HEK293 (cell line): ENCODE results near the gene RTN4IP1.
A peak's percentile ranks its signal among the peaks of the same experiment; 100 is the strongest.

ENCODE experiments used
- BCL11B ChIP-seq: fragments of 450-650 bp; formaldehyde crosslinking; IDR thresholded peaks from 2 replicates; pipeline ENCODE4 v1.5.1; 2016; ENCODE audit warnings: low read depth, missing biosample characterization, missing genetic modification characterization
- KLF1 ChIP-seq: fragments of 450-650 bp; formaldehyde crosslinking; IDR thresholded peaks from 2 replicates; pipeline ENCODE4 v1.5.1; 2016; ENCODE audit warnings: missing biosample characterization, missing genetic modification characterization
- KLF16 ChIP-seq: fragments of 450-650 bp; formaldehyde crosslinking; IDR thresholded peaks from 2 replicates; pipeline ENCODE4 v1.5.1; 2017; ENCODE audit warnings: missing biosample characterization, missing genetic modification characterization
- KLF7 ChIP-seq: fragments of 450-650 bp; formaldehyde crosslinking; IDR thresholded peaks from 2 replicates; pipeline ENCODE4 v1.5.1; 2016; ENCODE audit warnings: missing biosample characterization, missing genetic modification characterization, borderline replicate concordance
- MZF1 ChIP-seq: fragments of 450-650 bp; formaldehyde crosslinking; IDR thresholded peaks from 2 replicates; pipeline ENCODE4 v1.5.1; 2017; ENCODE audit warnings: missing biosample characterization, missing genetic modification characterization, borderline replicate concordance
- SALL2 ChIP-seq: fragments of 450-650 bp; formaldehyde crosslinking; IDR thresholded peaks from 2 replicates; pipeline ENCODE4 v1.5.0; 2017; ENCODE audit warnings: missing biosample characterization, mild to moderate bottlenecking, missing genetic modification characterization, borderline replicate concordance
- YY2 ChIP-seq: fragments of 450-650 bp; formaldehyde crosslinking; IDR thresholded peaks from 2 replicates; pipeline ENCODE4 v1.5.1; 2016; ENCODE audit warnings: missing biosample characterization, missing genetic modification characterization
- ZFP69B ChIP-seq: fragments of 450-650 bp; formaldehyde crosslinking; IDR thresholded peaks from 2 replicates; pipeline ENCODE4 v1.5.1; 2016; ENCODE audit warnings: missing biosample characterization, missing genetic modification characterization
- ZIC2 ChIP-seq: fragments of 450-650 bp; formaldehyde crosslinking; IDR thresholded peaks from 2 replicates; pipeline ENCODE4 v1.5.1; 2016; ENCODE audit warnings: missing biosample characterization, missing genetic modification characterization
- ZNF133 ChIP-seq: fragments of 450-650 bp; formaldehyde crosslinking; IDR thresholded peaks from 2 replicates; pipeline ENCODE4 v1.5.1; 2016; ENCODE audit warnings: missing biosample characterization, missing genetic modification characterization
- ZNF155 ChIP-seq: fragments of 450-650 bp; formaldehyde crosslinking; IDR thresholded peaks from 2 replicates; pipeline ENCODE4 v1.5.1; 2016; ENCODE audit warnings: missing biosample characterization, missing genetic modification characterization
- ZNF214 ChIP-seq: fragments of 450-650 bp; formaldehyde crosslinking; IDR thresholded peaks from 2 replicates; pipeline ENCODE4 v1.5.1; 2017; ENCODE audit warnings: missing biosample characterization, mild to moderate bottlenecking, missing genetic modification characterization, borderline replicate concordance
- ZNF223 ChIP-seq: fragments of 450-650 bp; formaldehyde crosslinking; IDR thresholded peaks from 2 replicates; pipeline ENCODE4 v1.5.1; 2016; ENCODE audit warnings: missing biosample characterization, missing genetic modification characterization
- ZNF24 ChIP-seq: fragments of 450-650 bp; formaldehyde crosslinking; IDR thresholded peaks from 2 replicates; pipeline ENCODE4 v1.5.1; 2016; ENCODE audit warnings: missing biosample characterization, missing genetic modification characterization
- ZNF423 ChIP-seq: fragments of 450-650 bp; formaldehyde crosslinking; IDR thresholded peaks from 2 replicates; pipeline ENCODE4 v1.5.1; 2016; ENCODE audit warnings: missing biosample characterization, missing genetic modification characterization
- ZNF48 ChIP-seq: fragments of 450-650 bp; formaldehyde crosslinking; IDR thresholded peaks from 2 replicates; pipeline ENCODE4 v1.5.1; 2016; ENCODE audit warnings: missing biosample characterization, missing genetic modification characterization
- ZNF549 ChIP-seq: fragments of 450-650 bp; IDR thresholded peaks from 2 replicates; pipeline ENCODE4 v1.5.1; 2018; ENCODE audit warnings: missing biosample characterization, missing genetic modification characterization, mild to moderate bottlenecking, inconsistent platforms, moderate library complexity
- ZNF560 ChIP-seq: fragments of 450-650 bp; formaldehyde crosslinking; IDR thresholded peaks from 2 replicates; pipeline ENCODE4 v1.5.1; 2017; ENCODE audit warnings: missing biosample characterization, missing genetic modification characterization, borderline replicate concordance
- ZNF654 ChIP-seq: fragments of 450-650 bp; formaldehyde crosslinking; IDR thresholded peaks from 2 replicates; pipeline ENCODE4 v1.5.1; 2016; ENCODE audit warnings: low read depth, missing biosample characterization, missing genetic modification characterization
- ZNF658 ChIP-seq: fragments of 450-650 bp; formaldehyde crosslinking; IDR thresholded peaks from 2 replicates; pipeline ENCODE4; 2016; ENCODE audit warnings: missing biosample characterization, missing genetic modification characterization
- ZNF670 ChIP-seq: fragments of 450-650 bp; formaldehyde crosslinking; IDR thresholded peaks from 2 replicates; pipeline ENCODE4 v1.5.1; 2016; ENCODE audit warnings: missing biosample characterization, missing genetic modification characterization, low read depth
- TF ChIP-seq, protein P1 (sequence below): fragments of 450-650 bp; formaldehyde crosslinking; IDR thresholded peaks from 2 replicates; pipeline ENCODE4 v1.5.1; 2017; ENCODE audit warnings: missing biosample characterization, missing genetic modification characterization
- TF ChIP-seq, protein P2 (sequence below): fragments of 450-650 bp; formaldehyde crosslinking; IDR thresholded peaks from 2 replicates; pipeline ENCODE4 v1.5.1; 2016; ENCODE audit warnings: missing biosample characterization, missing genetic modification characterization, low read depth
- TF ChIP-seq, protein P3 (sequence below): fragments of 450-650 bp; formaldehyde crosslinking; IDR thresholded peaks from 2 replicates; pipeline ENCODE4 v1.5.1; 2016; ENCODE audit warnings: missing biosample characterization, missing genetic modification characterization
- TF ChIP-seq, protein P4 (sequence below): sonication (generic); formaldehyde crosslinking; IDR thresholded peaks from 2 replicates; pipeline ENCODE4 v1.8.1; 2022; ENCODE audit warnings: mild to moderate bottlenecking, moderate library complexity, missing genetic modification reagents
- TF ChIP-seq, protein P5 (sequence below): fragments of 450-650 bp; formaldehyde crosslinking; IDR thresholded peaks from 2 replicates; pipeline ENCODE4 v1.5.1; 2016; ENCODE audit warnings: missing biosample characterization, missing genetic modification characterization, borderline replicate concordance
- TF ChIP-seq, protein P6 (sequence below): fragments of 450-650 bp; formaldehyde crosslinking; IDR thresholded peaks from 2 replicates; pipeline ENCODE4 v1.5.1; 2016; ENCODE audit warnings: missing biosample characterization, missing genetic modification characterization
- TF ChIP-seq, protein P7 (sequence below): fragments of 450-650 bp; formaldehyde crosslinking; IDR thresholded peaks from 2 replicates; pipeline ENCODE4 v1.5.1; 2016; ENCODE audit warnings: missing biosample characterization, missing genetic modification characterization

RTN4IP1 gene

DNA sequence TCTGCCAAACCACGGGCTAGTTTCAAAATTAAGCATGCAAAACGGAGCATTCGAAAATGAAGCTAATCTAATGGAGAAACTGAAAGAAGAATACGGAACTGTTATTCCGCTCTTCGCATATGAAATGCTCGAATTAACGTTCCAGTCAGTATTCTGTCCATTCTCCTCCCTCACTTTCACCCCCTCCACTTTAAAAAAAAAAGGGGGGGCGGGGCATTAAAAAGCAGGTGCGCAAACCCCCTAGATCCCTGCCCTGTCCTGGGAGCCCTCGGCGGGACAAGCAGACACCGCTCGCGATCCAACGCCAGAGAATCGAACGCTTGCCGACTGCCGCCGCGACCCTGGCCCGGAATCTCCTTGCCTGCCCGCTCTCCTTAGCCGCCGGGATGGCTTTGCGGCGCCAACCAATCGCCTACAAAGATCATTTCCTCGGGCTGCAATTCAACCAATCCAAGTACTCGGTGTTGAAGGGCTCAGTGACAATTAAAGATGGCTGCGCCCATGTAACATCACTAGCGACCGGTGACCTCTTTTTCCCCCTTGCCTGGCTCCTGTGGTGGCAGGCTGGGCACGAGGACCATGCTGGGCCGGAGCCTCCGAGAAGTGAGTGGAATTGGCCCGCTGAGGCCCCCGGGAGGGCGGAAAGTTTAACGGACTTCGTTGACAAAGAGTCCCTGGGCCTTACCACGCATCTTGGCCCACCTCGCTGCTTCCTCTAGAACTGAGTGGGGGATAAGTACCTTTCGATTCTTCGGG lies at the start of gene RTN4IP1, which contains the start of gene QRSL1 (continued):
- TF ChIP-seq, protein P1, sequence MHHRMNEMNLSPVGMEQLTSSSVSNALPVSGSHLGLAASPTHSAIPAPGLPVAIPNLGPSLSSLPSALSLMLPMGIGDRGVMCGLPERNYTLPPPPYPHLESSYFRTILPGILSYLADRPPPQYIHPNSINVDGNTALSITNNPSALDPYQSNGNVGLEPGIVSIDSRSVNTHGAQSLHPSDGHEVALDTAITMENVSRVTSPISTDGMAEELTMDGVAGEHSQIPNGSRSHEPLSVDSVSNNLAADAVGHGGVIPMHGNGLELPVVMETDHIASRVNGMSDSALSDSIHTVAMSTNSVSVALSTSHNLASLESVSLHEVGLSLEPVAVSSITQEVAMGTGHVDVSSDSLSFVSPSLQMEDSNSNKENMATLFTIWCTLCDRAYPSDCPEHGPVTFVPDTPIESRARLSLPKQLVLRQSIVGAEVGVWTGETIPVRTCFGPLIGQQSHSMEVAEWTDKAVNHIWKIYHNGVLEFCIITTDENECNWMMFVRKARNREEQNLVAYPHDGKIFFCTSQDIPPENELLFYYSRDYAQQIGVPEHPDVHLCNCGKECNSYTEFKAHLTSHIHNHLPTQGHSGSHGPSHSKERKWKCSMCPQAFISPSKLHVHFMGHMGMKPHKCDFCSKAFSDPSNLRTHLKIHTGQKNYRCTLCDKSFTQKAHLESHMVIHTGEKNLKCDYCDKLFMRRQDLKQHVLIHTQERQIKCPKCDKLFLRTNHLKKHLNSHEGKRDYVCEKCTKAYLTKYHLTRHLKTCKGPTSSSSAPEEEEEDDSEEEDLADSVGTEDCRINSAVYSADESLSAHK (tag by site-specific recombination): no peak
- TF ChIP-seq, protein P2, sequence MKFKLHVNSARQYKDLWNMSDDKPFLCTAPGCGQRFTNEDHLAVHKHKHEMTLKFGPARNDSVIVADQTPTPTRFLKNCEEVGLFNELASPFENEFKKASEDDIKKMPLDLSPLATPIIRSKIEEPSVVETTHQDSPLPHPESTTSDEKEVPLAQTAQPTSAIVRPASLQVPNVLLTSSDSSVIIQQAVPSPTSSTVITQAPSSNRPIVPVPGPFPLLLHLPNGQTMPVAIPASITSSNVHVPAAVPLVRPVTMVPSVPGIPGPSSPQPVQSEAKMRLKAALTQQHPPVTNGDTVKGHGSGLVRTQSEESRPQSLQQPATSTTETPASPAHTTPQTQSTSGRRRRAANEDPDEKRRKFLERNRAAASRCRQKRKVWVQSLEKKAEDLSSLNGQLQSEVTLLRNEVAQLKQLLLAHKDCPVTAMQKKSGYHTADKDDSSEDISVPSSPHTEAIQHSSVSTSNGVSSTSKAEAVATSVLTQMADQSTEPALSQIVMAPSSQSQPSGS (tag by site-specific recombination): no peak
- no peak for TF ChIP-seq ZNF155 (tag by site-specific recombination)
- TF ChIP-seq, protein P3, sequence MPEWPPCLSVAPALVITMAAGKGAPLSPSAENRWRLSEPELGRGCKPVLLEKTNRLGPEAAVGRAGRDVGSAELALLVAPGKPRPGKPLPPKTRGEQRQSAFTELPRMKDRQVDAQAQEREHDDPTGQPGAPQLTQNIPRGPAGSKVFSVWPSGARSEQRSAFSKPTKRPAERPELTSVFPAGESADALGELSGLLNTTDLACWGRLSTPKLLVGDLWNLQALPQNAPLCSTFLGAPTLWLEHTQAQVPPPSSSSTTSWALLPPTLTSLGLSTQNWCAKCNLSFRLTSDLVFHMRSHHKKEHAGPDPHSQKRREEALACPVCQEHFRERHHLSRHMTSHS (tag by site-specific recombination): no peak
- TF ChIP-seq ZNF423 (tag by site-specific recombination): no peak
- TF ChIP-seq SALL2 (tag by site-specific recombination): no peak
- no peak for TF ChIP-seq ZNF658 (tag by site-specific recombination)
- no peak for TF ChIP-seq ZFP69B (tag by site-specific recombination)
- TF ChIP-seq ZNF214 (tag by site-specific recombination): no peak
- TF ChIP-seq ZNF48 (tag by site-specific recombination): no peak
- TF ChIP-seq, protein P4, sequence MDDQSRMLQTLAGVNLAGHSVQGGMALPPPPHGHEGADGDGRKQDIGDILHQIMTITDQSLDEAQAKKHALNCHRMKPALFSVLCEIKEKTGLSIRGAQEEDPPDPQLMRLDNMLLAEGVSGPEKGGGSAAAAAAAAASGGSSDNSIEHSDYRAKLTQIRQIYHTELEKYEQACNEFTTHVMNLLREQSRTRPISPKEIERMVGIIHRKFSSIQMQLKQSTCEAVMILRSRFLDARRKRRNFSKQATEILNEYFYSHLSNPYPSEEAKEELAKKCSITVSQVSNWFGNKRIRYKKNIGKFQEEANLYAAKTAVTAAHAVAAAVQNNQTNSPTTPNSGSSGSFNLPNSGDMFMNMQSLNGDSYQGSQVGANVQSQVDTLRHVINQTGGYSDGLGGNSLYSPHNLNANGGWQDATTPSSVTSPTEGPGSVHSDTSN (CRISPR knock-in tag): 0 out of 2 replicates have a peak, but pooled peaks have one; percentile 24
- TF ChIP-seq, protein P5, sequence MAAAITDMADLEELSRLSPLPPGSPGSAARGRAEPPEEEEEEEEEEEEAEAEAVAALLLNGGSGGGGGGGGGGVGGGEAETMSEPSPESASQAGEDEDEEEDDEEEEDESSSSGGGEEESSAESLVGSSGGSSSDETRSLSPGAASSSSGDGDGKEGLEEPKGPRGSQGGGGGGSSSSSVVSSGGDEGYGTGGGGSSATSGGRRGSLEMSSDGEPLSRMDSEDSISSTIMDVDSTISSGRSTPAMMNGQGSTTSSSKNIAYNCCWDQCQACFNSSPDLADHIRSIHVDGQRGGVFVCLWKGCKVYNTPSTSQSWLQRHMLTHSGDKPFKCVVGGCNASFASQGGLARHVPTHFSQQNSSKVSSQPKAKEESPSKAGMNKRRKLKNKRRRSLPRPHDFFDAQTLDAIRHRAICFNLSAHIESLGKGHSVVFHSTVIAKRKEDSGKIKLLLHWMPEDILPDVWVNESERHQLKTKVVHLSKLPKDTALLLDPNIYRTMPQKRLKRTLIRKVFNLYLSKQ (tag by site-specific recombination): no peak
- no peak for TF ChIP-seq ZNF560
- no peak for TF ChIP-seq ZNF549 (tag by site-specific recombination)
- TF ChIP-seq, protein P6, sequence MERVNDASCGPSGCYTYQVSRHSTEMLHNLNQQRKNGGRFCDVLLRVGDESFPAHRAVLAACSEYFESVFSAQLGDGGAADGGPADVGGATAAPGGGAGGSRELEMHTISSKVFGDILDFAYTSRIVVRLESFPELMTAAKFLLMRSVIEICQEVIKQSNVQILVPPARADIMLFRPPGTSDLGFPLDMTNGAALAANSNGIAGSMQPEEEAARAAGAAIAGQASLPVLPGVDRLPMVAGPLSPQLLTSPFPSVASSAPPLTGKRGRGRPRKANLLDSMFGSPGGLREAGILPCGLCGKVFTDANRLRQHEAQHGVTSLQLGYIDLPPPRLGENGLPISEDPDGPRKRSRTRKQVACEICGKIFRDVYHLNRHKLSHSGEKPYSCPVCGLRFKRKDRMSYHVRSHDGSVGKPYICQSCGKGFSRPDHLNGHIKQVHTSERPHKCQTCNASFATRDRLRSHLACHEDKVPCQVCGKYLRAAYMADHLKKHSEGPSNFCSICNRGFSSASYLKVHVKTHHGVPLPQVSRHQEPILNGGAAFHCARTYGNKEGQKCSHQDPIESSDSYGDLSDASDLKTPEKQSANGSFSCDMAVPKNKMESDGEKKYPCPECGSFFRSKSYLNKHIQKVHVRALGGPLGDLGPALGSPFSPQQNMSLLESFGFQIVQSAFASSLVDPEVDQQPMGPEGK: no peak
- no peak for TF ChIP-seq ZNF133 (tag by site-specific recombination)
- TF ChIP-seq ZNF24 (tag by site-specific recombination): no peak
- TF ChIP-seq, protein P7, sequence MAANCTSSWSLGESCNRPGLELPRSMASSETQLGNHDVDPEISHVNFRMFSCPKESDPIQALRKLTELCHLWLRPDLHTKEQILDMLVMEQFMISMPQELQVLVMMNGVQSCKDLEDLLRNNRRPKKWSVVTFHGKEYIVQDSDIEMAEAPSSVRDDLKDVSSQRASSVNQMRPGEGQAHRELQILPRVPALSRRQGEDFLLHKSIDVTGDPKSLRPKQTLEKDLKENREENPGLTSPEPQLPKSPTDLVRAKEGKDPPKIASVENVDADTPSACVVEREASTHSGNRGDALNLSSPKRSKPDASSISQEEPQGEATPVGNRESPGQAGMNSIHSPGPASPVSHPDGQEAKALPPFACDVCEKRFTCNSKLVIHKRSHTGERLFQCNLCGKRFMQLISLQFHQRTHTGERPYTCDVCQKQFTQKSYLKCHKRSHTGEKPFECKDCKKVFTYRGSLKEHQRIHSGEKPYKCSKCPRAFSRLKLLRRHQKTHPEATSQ (tag by site-specific recombination): 0 out of 2 replicates have a peak, but pooled peaks have one; percentile 24
- TF ChIP-seq KLF16 (tag by site-specific recombination): no peak
- TF ChIP-seq YY2: peak; percentile 94
- no peak for TF ChIP-seq KLF7 (tag by site-specific recombination)
- no peak for TF ChIP-seq KLF1 (tag by site-specific recombination)
- TF ChIP-seq ZNF654 (tag by site-specific recombination): no peak
- TF ChIP-seq ZNF670 (tag by site-specific recombination): no peak
- TF ChIP-seq ZIC2: no peak
- TF ChIP-seq MZF1 (tag by site-specific recombination): no peak
- TF ChIP-seq ZNF223: no peak
- no peak for TF ChIP-seq BCL11B
